Kidney tubule cell (primary cell): Measurements from ENCODE around the gene PHC3.
"Not testable (repeated sequence)": the region's sequence is repeated elsewhere in the genome, so short reads cannot be mapped to it uniquely, and the experiment has no call there.

Source experiments
- DNase-seq: peaks from one replicate; pipeline ENCODE4 v3.0.0-alpha.2; 2018; ENCODE audit warnings: low spot score

PHC3 gene, protein sequence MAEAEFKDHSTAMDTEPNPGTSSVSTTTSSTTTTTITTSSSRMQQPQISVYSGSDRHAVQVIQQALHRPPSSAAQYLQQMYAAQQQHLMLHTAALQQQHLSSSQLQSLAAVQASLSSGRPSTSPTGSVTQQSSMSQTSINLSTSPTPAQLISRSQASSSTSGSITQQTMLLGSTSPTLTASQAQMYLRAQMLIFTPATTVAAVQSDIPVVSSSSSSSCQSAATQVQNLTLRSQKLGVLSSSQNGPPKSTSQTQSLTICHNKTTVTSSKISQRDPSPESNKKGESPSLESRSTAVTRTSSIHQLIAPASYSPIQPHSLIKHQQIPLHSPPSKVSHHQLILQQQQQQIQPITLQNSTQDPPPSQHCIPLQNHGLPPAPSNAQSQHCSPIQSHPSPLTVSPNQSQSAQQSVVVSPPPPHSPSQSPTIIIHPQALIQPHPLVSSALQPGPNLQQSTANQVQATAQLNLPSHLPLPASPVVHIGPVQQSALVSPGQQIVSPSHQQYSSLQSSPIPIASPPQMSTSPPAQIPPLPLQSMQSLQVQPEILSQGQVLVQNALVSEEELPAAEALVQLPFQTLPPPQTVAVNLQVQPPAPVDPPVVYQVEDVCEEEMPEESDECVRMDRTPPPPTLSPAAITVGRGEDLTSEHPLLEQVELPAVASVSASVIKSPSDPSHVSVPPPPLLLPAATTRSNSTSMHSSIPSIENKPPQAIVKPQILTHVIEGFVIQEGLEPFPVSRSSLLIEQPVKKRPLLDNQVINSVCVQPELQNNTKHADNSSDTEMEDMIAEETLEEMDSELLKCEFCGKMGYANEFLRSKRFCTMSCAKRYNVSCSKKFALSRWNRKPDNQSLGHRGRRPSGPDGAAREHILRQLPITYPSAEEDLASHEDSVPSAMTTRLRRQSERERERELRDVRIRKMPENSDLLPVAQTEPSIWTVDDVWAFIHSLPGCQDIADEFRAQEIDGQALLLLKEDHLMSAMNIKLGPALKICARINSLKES

DNA sequence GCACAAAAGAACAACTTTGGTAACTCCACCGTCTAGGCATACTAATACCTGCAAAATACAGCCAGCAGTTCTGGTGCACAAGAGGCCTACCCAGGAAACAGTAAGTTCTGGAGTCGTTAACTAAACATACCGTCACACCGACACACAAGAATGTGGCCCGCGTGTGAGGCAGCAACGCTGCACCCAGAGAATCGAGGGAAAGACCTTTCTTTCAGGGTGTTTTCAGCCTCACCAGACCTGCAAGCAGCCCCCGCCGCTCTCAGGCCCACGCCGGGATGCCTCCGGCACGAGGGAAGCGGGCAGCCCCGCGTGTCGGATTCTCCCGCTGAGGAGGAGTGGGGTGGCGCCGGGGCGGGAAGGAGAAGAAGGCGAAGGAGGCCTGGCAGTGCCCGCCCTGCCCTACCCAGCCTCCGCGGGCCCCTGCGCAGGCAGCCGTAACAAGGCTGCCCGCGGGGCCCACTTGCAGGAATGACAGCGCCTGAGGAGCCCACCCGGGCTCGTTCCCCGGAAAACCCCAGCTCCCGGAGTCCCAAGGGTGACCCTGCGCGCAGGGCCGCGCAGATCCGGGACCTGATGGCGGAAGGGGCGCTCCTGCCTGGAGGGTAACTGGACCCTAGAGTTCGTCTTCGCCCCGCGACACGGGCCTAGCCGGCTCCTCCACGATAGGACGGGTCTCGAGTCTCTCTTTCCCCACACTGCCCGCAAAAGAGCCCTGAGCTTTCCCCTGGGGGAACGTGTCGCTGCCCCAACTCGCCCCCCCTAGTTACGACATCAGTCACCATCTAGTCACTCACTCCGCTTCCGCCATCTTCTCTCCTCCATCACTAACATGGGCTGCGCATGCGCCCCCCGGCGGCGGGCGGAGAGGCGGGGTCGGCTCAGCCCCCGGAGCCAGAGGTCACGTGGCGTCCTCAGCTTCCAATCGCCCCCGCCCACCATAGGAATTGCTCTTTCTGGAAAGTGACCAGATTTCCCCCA is at the start of gene PHC3:
PHC3 (minus strand) TSS at position 826 of the 978 bp plus-strand sequence; CDS start at position 808, 18 bp downstream.
- DNase-seq, result peak; percentile 94

DNA sequence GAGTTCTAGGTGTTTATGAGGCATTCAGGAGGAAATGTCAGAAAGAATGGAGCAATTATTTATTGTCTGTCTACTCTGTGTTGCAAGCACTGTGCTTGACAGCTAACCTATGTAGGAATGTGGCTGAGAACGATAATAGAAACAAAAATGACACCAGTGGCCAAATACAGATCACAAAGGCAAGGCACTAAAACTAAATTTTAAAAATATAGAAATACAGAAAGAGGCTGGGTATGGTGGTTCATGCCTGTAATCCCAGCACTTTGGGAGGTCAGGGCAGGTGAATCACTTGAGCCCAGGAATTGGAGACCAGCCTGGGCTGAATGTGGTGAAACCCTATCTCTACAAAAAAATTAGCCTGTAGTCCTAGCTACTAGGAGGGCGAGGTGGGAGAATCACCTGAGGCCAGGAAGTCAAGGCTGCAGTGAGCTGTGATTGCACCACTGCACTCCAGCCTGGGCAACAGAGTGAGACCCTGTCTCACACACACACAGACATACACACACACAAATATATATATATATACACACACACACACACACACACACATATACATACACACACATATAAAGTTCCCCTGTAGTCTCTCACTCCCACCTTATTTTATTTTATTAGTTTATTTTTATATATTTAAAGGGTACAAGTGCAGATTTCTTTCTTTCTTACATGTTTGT is 46.7 kb upstream of the PHC3 start:
- DNase-seq, result peak; percentile 65

DNA sequence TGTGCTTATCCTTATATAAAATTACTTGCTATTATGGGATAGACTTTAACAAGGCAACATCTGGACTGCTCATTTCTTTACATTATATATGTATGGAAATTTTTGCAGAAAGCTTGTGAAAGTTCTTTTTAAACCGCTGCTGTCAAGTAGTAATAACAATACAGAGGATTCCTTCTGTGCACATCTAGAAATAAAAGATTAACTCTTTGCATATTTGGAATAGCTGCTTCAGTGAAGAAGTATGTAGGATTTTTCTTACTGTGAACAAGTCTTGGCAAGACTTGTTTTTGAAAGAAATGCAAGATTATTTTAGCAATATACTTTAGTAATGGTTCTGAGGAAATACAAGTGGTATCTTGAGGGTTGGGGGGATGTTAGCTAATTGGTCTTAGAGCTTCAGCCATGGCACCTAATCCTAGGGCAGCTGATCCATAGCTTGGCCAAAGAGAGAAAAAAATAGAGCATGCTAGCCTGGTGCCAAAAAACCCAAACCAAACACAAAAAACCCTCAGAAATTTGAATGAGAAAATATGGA is 45.0 kb upstream of the PHC3 start:
- DNase-seq, result peak; percentile 42

DNA sequence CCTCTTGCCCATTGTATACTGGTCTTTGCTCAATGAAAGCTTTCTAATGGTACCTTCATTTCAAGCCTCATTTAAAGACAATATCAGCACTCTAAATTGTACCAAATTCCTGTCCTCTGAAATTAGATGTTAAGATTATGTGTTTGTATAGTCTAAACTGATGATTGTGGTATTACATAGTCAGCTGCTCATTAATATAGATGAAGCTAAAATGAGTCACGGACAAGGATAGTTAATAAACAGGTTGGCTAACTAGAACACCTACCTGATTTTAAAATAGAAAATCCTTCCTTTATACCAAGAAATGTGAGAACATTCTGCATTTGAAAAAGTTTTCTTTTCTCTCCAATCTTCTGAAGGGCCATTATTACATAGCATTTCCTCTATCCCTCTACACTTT is 43.6 kb upstream of the PHC3 start:
- DNase-seq, result no peak

DNA sequence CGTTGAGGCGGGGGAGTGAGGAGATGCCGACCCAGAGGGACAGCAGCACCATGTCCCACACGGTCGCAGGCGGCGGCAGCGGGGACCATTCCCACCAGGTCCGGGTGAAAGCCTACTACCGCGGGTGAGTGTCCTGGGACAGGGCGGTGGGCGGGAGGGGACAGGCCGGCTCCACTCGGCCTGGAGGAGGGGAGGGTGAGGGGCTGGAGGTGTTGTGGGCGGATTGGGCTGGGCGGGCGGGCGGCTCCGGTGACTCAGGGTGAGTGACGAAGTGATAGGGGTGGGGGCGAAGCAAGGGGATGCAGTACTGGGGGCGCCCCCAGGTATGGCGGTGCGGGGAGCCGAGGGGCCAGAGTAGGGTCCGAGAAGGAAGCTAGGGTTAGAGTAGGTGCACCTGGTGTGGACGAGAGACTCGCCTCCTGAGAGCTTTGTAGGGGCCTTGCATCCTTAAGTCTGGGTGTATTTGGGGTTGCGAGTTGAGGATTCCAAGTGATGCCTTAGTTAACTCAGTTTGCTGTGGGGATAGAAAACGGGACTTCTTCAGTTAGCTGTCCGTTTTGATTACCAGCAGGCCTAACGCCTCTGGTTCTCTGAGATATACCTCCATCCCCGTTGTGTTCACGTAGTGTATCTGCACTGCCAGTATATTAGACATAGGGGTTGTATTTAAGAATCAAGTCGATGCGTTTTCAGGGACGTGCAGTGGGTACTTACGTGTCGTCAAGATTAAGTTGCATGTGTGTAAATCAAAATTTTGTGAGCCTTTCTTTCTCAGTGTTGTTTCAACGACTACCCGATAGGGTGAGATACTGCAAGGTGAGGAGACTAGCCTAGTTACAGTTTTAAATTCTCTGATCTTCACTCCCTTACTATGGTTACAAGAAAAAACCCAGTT is 41.4 kb upstream of the PHC3 start:
- peak; percentile 42 for DNase-seq

DNA sequence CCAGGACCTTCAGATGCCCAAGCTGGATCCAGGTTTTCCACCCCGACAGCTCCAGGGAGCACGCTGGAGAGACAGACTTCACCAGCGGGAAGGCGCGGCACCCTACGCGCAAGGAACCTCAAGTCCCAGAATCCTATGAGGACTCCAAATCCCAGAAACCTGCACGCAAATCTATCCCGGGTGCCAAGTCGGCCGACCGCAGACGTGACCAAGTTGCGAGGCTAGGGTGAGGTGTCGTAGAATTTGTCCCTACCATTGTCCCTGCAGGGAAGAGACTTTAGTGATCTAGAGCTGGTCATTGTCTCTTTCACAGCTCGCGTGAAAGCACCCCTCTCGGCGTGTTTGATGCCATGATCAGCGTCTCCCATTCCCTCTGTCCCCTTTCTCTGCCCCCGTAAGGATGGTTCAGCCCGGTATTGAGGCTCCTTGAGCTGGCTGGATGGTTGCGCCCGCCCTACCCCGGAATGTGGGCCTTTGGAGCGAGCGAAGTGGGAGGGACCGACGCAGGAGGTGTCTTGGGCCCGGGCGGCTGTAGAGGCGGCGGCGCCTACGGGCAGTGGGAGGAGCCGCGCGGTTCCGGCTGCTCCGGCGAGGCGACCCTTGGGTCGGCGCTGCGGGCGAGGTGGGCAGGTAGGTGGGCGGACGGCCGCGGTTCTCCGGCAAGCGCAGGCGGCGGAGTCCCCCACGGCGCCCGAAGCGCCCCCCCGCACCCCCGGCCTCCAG is 40.6 kb upstream of the PHC3 start, which contains the start of gene PRKCI:
PRKCI (plus strand) TSS at position 501 of the 723 bp plus-strand sequence. CDS start 246 bp downstream, outside the sequence.
- peak; percentile 97 for DNase-seq

DNA sequence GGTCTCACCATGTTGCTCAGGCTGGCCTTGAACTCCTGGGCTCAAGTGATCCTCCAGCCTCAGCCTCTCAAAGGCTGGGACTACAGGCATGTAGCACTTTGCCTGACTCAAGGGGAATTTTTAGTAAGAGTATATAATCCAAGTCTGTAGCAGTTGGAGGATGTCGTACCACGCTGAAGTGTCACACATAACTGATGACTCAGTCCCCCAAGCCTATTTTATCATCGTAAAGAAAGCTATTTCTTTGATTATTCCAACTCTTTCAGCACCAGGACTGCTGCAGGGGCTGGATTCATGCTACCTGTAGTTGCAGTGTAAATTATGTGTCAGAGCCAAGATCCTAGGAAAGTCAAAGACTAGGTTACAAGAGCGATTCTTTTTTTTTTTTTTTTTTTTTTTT is 39.3 kb upstream of the PHC3 start:
- peak; percentile 43 for DNase-seq

DNA sequence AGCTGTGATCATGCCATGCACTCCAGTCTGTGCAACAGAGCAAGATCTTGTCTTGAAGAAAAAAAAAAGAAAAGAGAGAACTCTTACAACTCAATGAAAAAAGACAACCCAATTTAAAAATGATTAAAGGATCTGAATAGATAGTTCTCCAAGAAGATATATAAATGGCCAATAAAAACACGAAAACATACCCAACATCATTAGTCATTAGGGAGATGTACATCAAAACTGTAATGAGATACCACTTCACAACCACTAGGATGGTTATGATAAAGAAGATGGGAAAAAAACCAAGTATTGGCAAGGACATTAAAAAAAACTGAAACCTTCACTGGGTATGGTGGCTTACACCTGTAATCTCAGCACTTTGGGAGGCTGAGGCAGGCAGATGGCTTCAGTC is 38.3 kb upstream of the PHC3 start:
- DNase-seq, result no peak

DNA sequence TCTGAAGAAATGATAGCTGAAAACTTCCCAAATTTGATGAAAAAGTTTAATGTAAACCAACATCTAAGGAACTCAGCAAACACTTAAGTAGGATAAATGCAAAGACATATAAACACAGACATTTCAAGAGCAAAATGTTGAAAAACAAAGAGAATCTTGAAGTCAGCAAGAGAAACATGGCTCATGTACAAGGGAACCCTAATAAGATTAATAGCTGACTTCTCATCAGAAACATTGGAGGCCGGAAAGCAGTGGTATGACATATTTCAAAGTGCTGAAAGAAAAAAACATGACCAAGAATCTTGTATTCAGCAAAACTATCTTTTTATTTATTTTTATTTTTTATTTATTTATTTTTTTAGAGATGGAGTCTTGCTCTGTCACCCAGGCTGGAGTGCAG is 30.1 kb upstream of the PHC3 start:
- no peak for DNase-seq

DNA sequence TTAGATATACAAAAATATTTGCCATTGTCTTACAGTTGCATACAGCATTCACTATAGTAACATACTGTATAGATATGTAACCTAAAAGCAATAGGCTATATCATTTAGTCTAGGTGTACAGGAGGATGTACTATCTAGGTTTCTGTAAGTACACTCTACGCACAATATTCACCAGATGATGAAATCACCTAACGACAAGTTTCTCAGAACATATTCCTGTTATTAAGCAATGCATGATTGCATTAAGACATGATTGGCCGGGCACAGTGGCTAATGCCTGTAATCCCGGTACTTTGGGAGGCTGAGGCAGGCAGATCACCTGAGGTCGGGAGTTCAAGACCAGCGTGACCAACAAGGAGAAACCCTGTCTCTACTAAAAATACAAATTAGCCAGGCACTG is 26.2 kb upstream of the PHC3 start:
- DNase-seq, result no peak

DNA sequence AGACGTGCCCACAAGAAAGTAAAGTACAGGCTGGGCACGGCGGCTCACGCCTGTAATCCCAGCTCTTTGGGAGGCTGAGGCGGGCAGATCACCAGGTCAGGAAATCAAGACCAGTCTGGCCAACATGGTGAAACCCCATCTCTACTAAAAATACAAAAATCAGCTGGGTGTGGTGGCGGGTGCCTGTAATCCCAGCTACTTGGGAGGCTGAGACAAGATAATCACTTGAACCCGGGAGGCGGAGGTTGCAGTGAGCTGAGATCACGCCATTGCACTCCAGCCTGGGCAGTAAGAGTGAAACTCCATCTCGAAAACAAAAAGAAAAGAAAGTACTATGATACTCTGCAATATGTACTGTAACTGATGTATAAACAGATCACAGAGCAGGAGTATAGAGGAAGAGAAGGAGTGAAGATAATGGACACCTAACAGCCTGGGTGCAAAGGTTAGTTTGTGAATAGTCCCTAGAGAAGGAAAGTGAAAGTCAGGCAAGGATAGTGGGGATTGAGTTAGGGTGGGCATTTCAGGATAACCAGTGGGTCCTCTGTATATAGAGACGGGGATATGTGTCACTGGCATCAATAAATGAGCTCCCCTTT is 24.7 kb upstream of the PHC3 start:
- not testable (repeated sequence) for DNase-seq

DNA sequence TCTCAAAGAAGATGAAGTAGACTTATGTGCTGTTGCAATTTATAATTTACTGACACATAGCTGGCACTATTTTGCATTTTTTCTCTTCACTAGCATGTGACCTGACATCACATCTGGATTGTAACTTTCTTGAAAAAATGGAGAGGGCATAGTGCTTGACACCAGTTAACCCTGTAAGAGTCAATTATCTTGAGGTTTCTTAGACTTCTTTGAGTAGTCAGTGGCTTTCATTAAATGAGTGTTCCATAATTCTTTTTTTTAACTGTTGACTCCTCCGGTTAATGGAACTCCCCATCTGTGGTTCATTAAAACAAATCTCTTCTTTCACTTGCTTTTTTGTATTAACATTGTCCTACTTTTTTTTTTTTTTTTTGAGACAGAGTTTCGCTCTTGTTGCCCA is 23.8 kb upstream of the PHC3 start:
- no peak for DNase-seq

DNA sequence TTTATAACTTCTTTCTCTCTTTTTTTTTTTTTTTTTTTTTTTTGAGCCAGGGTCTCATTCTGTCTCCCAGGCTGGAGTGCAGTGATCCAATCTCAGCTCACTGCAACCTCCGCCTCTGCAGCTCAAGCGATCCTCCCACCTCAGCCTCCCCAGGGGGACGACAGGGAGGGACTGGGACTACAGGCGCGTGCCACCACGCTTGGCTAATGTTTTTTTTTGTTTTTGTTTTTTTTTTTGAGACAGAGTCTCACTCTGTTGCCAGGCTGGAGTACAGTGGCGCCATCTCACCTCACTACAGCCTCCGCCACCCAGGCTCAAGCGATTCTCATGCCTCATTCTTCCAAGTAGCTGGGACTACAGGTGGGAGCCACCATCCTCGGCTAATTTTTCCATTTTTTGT is 23.0 kb upstream of the PHC3 start:
- no peak for DNase-seq

DNA sequence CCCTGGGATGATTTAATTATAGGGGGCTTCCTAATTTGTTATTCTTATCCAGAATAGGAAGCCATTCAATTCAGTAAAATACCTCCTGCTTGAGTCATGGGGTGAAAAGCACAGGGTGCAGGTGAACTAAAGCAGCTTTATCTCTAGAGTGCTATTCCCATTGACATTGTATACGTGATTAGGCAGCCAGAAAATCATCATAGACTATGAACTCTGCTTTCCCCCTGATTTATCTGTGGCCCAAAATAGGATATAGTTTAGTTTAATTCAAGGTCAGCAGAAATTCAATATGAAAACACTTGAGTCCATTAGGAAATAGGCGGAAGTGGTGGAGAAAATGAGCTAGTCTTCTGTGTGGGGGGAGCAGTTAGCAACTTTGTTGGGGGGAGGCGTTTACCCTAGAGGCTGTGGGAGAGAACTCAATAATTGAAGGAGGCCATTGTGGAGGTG is 22.5 kb upstream of the PHC3 start:
- no peak for DNase-seq

DNA sequence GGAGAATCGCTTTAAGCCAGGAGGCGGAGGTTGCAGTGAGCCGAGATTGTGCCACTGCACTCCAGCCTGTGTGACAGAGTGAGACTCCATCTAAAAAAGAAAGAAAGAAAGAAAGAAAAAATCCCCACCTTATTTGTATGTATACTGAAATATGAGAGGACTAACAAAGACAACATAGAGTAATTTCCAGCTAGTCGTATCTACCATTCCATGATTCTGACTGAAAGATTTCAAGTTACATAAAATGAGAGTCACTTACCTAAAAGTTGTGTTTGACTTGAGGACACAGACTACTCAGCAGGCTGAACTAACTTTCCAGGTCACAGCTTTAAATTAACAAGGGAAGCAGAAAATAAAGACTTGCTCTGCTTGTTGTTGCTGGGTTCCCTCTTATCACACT is 21.9 kb upstream of the PHC3 start:
- DNase-seq, result no peak

DNA sequence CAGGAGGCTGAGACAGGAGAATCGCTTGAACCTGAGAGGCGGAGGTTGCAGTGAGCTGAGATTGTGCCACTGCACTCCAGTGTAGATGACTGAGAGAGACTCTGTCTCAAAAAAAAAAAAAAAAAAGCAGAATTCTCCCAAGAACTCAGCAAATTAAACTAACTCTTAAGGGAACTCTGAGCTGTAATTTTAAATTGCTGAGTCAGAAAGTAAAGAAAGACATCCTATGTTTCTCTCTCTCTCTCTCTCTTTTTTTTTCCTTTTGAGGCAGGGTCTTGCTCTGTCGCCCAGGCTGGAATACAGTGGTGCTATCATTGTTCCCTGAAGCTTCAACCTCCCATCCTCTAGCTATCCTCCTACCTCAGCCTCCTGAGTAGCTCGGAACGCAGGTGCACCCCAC is 20.0 kb upstream of the PHC3 start:
- DNase-seq, result no peak

DNA sequence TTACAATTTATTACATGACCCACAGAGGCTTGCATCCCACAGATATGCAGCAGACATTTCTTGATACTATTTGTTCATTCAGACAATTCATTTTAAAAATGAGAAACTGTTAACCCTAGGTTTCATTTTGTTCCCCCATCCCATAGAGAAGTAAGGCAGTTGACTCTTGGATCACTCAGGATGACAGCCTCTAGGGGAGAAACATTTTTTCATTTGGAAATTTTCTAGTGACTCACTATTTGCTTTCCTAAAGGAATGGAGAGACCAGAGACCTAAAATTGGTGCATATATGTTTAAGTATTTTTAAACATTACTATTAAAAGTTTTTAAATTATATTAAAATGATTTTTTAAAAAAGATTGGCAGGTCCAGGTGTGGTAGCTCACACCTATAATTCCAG is 19.5 kb upstream of the PHC3 start:
- DNase-seq, result no peak

DNA sequence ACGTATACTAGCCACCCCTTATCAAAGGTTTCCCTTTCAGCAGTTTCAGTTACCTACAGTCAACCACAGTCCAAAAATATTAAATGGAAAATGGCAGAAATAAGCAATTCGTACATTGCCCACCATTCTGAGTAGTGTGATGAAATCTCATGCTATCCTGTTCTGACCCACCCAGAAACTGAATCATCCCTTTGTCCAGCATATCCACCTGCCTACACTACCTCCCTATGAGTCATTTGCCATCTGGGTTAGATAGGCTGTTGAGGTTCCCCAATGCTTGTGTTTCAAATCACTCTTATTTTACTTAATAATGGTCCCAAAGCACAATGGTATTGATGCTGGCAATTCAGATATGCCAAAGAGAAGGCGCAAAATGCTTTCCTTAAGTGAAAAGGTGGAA is 15.3 kb upstream of the PHC3 start:
- DNase-seq, result peak; percentile 68
